Left cardiac atrium (tissue), 4 donors: ENCODE data around the gene ZFPM1. TPM values are rescaled to one million over a fixed set of nuclear protein-coding genes. Genes with fewer than 3 reads are reported as not detected.

Experiments used
- ATAC-seq, 2 donors: fragments of 200-7000 bp; cut with Tn5 transposase; one replicate each; pipeline ENCODE4 v1.9.1; 2020; ENCODE audit warnings: mild to moderate bottlenecking in 2 of 2, moderate library complexity in 2 of 2
- DNase-seq: peaks from one replicate; pipeline ENCODE4 v3.0.0-alpha.2; 2020
- intact Hi-C, 2 donors: fragments of 100-400 bp; cut with DNase I; formaldehyde crosslinking; loops; one replicate each; pipeline versions ENCODE4 v1.14.1 to v1.15.1; 2022 to 2023
- microRNA-seq, 2 donors: library from miRNA; unstranded; fragments of <30 nt; microRNA quantifications; one replicate each; pipeline ENCODE4 v1.2.0, GENCODE V29; 2020
- total RNA-seq, 2 donors: library from RNA; stranded (reverse); fragmentation: NEBNext Ultra II Directional; extraction: Animal tissue kit (Norgen Biotek cat#: 25700); gene quantifications; one replicate each; pipeline ENCODE4 v1.2.1, GENCODE V29; 2021
- donor health status: DM: no; HTN: yes; CAD: no.
- donor health status: DM: no; HTN: yes; CAD: no; lungs with severe emphysema.
- donor health status: DM: yes; HTN: yes; CAD: no.
- donor health status: Dilated cardiomyopathy.

ZFPM1 gene
- total RNA-seq, 2 donors from 2014 or later = 7.0 to 11.5 TPM

DNA sequence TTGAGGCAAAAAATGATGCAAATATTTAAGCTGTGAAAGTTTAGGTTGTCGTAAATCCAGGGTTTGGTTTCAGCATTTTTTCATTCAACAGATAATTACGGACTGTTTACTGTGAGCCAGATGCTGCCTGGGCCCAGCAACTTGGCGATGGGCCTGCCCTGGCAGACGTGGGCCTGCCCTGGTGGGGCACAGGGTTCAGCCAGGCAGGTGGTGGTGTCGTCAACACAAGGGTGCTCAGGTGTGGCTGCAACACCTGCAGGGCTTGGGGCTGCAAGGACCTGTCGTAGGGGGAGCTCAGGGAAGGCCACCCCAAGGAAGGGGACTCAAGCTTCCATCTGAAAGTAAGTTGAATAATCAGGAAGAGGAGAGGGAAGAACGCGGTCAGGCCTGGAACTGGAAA is 132.2 kb downstream of the ZFPM1 start:
- no peak for DNase-seq
- intact Hi-C loops = no loop called here
- no peak for ATAC-seq

DNA sequence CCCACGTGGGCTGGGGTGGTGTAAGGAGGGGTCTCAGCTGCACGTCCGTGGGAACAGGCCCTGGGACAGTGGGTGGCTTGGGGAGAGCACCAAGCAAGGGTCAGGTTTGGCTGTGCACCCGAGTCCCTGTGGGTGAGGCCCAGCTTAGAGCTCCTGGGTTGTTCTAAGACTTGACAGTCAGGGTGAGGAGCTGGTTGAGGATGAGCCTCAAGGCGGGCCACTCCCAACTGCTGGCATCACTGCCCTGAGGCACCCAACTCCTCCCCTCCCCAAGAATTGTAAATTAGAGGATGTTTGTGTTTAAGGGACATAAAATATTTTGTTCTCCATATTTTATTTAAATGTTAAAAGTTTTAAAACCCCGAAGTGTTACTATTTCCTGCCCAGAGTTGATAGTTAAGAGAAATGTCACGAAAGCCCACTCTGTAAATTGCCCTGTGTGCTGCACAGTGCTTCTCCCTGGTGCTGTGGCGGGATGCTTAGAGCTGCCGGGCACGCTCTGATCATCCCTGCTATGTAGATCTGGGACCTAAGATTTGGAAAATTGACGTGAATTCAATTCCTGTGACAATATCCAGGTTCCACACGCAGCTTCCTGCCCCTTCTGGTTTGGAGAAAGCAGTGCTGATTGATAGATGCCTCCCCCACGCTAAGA is 133.0 kb downstream of the ZFPM1 start:
- intact Hi-C loops = no loop called here
- ATAC-seq (no peak), DNase-seq (no peak)

Small RNA genes within 50 kb of the gene (microRNA-seq; reads per million reads assigned to microRNA genes)
- gene MIR5189 = 0.20 to 0.54 reads per million in 2 donors

Other genes with a start within 250 kb of the ZFPM1 start
- gene ZNF469, start 70.3 kb upstream of the ZFPM1 start, total RNA-seq = 1 to 10 TPM in 1 of 2 donors, under 1 TPM in 1; 0.65 to 1.7 TPM
- gene ZC3H18, start 117.1 kb downstream of the ZFPM1 start, total RNA-seq = 10 to 100 TPM; 23.1 to 25.3 TPM
- gene IL17C, start 185.3 kb downstream of the ZFPM1 start, total RNA-seq = not detected
- gene CYBA, start 197.8 kb downstream of the ZFPM1 start, total RNA-seq = 100 to 1,000 TPM in 1 of 2 donors, 10 to 100 TPM in 1; 58.9 to 131 TPM
- 10 to 100 TPM; 31.3 to 32.9 TPM for gene MVD, start 209.8 kb downstream of the ZFPM1 start, total RNA-seq
- 1 to 10 TPM in 1 of 2 donors, under 1 TPM in 1; 0.55 to 2.7 TPM for gene SNAI3, start 233.2 kb downstream of the ZFPM1 start, total RNA-seq